Thyroid gland (tissue), 4 donors: ENCODE data around the gene OVOL3.

ENCODE experiments used
- CTCF ChIP-seq, 6 experiments: fragments of 200-600 bp in 3 of 6; fragments of 450-650 bp in 3 of 6; sonication (generic) in 3 of 6; IDR thresholded peaks; one replicate each; pipeline ENCODE4 v1.5.1; 2016 to 2019; ENCODE audit warnings: antibody characterized with exemption in 6 of 6, mild to moderate bottlenecking in 2 of 6, inconsistent platforms in 1 of 6, moderate library complexity in 1 of 6
- POLR2A ChIP-seq, 2 donors: fragments of 450-650 bp; IDR thresholded peaks; one replicate each; pipeline ENCODE4 v1.6.1; 2017; ENCODE audit warnings: antibody characterized with exemption in 2 of 2, mild to moderate bottlenecking in 2 of 2, moderate library complexity in 1 of 2

GRCh38 chr19:36079389-36079945 lies 31.5 kb upstream of the OVOL3 start:
- TF ChIP-seq CTCF (IDR thresholded peaks at IDR 0.05), result no peak
- no peak for TF ChIP-seq POLR2A (IDR thresholded peaks at IDR 0.05)
